IPS-20b (cell line): ENCODE results near the gene XXYLT1.

Source experiments
- H3K27ac ChIP-seq: one replicate; pipeline ENCODE4 v1.5.1; 2013; ENCODE audit warnings: low read length
- H3K27me3 ChIP-seq: 2 replicates; pipeline ENCODE4 v1.6.1; 2013; ENCODE audit warnings: mild to moderate bottlenecking, low read length, inconsistent platforms; ENCODE audit not compliant: insufficient read depth
- H3K36me3 ChIP-seq: 2 replicates; pipeline ENCODE4 v1.6.1; 2013; ENCODE audit warnings: low read depth, mild to moderate bottlenecking, inconsistent platforms, low read length, moderate library complexity; ENCODE audit not compliant: insufficient read depth
- H3K4me1 ChIP-seq: 2 replicates; pipeline ENCODE4 v1.6.1; 2013; ENCODE audit warnings: mild to moderate bottlenecking, control low read depth, inconsistent platforms, low read length, moderate library complexity; ENCODE audit not compliant: insufficient read depth
- H3K4me3 ChIP-seq: 2 replicates; pipeline ENCODE4 v1.5.1; 2013; ENCODE audit warnings: mild to moderate bottlenecking, low read length, inconsistent platforms
- H3K9ac ChIP-seq: 2 replicates; pipeline ENCODE4 v1.6.1; 2013; ENCODE audit warnings: low read depth, mild to moderate bottlenecking, inconsistent platforms, low read length, moderate library complexity
- H3K9me3 ChIP-seq: 2 replicates; pipeline ENCODE4 v1.6.1; 2013; ENCODE audit warnings: mild to moderate bottlenecking, low read depth, low read length, inconsistent platforms; ENCODE audit not compliant: insufficient read depth

The XXYLT1 gene

DNA sequence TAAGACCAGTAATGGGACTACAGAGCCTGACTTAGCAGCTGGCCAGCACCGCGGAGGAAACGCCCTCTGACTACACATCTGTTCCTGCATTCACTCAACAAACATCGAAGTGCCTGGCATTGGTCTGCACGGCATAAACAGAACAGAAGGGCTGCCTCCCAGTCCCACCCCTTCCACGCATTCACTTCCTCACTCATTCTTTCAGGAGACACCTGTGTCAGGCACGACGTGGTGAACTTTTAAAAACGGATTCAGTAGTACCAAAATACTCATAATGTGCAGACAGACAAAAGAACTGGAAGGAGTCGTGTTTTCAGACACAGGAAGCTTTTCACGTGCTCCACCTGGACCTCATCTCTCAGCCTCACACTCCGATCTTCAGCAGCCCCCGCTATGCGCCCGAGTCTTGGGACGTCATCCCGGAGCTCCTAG, 123.3 kb downstream of the XXYLT1 start:
- Histone ChIP-seq H3K36me3 (no peaks in the 10 kb centered on the region), H3K9me3 (no peaks in the 10 kb centered on the region), H3K4me3 (no peak overlapping the region), H3K9ac (no peak overlapping the region; the same call in 1 of the 2 replicates), H3K27me3 (no peaks in the 10 kb centered on the region), H3K4me1 (peaks cover 28% of the 10 kb centered on the region), H3K27ac (no peak overlapping the region)

- no peaks in the 10 kb centered on the region for H3K9me3 ChIP-seq
- H3K27me3 ChIP-seq: no peaks in the 10 kb centered on the region
- no peak overlapping the region for H3K27ac ChIP-seq
- peaks cover 17% of the 10 kb centered on the region; the same call in 1 of the 2 replicates for H3K4me1 ChIP-seq
- no peak overlapping the region for H3K9ac ChIP-seq
- no peak overlapping the region for H3K4me3 ChIP-seq
- H3K36me3 ChIP-seq: no peaks in the 10 kb centered on the region
These were observed 124.8 kb downstream of the XXYLT1 start for GRCh38 chr3:195146131-195146530.

DNA sequence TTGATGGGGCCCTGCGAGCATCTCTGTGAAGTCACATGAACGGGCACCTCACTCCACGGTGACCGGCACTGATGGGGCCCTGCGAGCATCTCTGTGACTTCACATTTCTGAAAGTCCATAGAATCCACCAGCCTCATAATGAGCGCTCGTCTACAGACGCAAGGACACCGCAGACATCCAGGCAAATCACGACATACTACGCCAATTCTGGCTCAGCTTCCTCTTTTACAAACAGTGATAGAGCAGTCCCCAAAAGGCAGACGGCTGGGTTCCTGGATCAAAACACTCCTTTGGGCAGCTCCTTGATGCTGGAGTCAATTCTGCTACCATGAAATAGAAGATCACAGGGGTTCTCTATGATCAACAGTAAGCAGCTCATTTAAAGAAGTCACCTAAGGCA, 125.4 kb downstream of the XXYLT1 start:
- H3K9ac ChIP-seq: no peak overlapping the region
- H3K4me3 ChIP-seq: no peak overlapping the region
- H3K36me3 ChIP-seq: no peaks in the 10 kb centered on the region
- no peaks in the 10 kb centered on the region for H3K27me3 ChIP-seq
- H3K27ac ChIP-seq: no peak overlapping the region
- peaks cover 13% of the 10 kb centered on the region; the same call in 1 of the 2 replicates for H3K4me1 ChIP-seq
- H3K9me3 ChIP-seq: no peaks in the 10 kb centered on the region

GRCh38 chr3:195143221-195143620, 127.7 kb downstream of the XXYLT1 start:
- no peaks in the 10 kb centered on the region for H3K27me3 ChIP-seq
- no peaks in the 10 kb centered on the region for H3K9me3 ChIP-seq
- H3K27ac ChIP-seq: no peak overlapping the region
- no peaks in the 10 kb centered on the region for H3K36me3 ChIP-seq
- no peak overlapping the region for H3K9ac ChIP-seq
- H3K4me1 ChIP-seq: no peaks in the 10 kb centered on the region
- H3K4me3 ChIP-seq: no peak overlapping the region

DNA sequence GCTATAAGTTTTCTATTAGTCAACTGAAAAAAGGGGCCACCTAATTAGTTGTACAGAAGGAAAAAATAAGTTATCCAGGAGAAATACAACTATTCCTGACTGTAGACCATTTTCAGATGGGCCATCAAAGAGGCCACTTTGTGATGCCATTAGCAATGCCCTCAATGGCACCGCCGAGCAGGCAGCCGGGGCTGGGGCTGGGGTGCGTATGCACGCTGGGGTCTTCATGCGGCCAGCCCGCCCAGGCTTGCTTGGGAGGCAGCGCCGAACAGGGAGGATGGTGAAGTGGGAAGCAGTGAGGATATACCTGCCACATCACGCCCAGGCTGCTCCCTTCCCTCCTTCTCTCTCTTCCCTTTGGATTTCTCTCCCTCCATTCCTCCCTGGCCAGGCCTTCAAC, 128.4 kb downstream of the XXYLT1 start:
- no peaks in the 10 kb centered on the region for H3K4me1 ChIP-seq
- H3K27me3 ChIP-seq: no peaks in the 10 kb centered on the region
- no peaks in the 10 kb centered on the region for H3K36me3 ChIP-seq
- no peak overlapping the region for H3K27ac ChIP-seq
- no peak overlapping the region for H3K9ac ChIP-seq
- H3K4me3 ChIP-seq: no peak overlapping the region
- no peaks in the 10 kb centered on the region for H3K9me3 ChIP-seq

- no peaks in the 10 kb centered on the region for H3K27me3 ChIP-seq
- no peak overlapping the region for H3K27ac ChIP-seq
- no peaks in the 10 kb centered on the region for H3K9me3 ChIP-seq
- no peak overlapping the region for H3K4me3 ChIP-seq
- no peaks in the 10 kb centered on the region for H3K4me1 ChIP-seq
- H3K9ac ChIP-seq: no peak overlapping the region
- no peaks in the 10 kb centered on the region; the same call in 1 of the 2 replicates for H3K36me3 ChIP-seq
These were observed 129.9 kb downstream of the XXYLT1 start for GRCh38 chr3:195140816-195141793.

GRCh38 chr3:195140410-195140809, 130.5 kb downstream of the XXYLT1 start:
- Histone ChIP-seq H3K4me3 (no peak overlapping the region), H3K9me3 (no peaks in the 10 kb centered on the region), H3K4me1 (no peaks in the 10 kb centered on the region), H3K9ac (no peak overlapping the region), H3K36me3 (no peaks in the 10 kb centered on the region; the same call in 1 of the 2 replicates), H3K27me3 (no peaks in the 10 kb centered on the region), H3K27ac (no peak overlapping the region)

DNA sequence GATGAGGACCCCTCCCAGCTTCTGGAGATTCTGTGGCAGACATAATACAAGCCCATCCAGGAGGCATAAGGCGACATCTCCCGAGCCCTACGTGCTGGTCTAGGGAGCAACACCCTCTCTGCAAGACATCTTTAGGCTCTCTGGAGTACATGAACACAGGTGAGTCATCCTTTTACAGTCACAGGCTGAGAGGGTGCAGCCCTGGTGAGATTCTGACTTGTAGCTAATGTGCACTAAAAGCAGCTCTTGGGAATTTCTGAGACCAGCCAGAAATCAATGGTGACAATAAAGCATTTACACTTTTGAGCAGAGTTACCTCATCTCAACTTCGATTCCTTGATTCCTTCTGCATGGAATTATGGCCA, 131.1 kb downstream of the XXYLT1 start:
- Histone ChIP-seq H3K36me3 (no peaks in the 10 kb centered on the region; the same call in 1 of the 2 replicates), H3K4me1 (no peaks in the 10 kb centered on the region), H3K9ac (no peak overlapping the region), H3K9me3 (no peaks in the 10 kb centered on the region), H3K27ac (no peak overlapping the region), H3K4me3 (no peak overlapping the region), H3K27me3 (no peaks in the 10 kb centered on the region)

- Histone ChIP-seq H3K36me3 (no peaks in the 10 kb centered on the region; the same call in 1 of the 2 replicates), H3K9ac (no peak overlapping the region), H3K4me3 (no peak overlapping the region), H3K9me3 (no peaks in the 10 kb centered on the region), H3K4me1 (no peaks in the 10 kb centered on the region), H3K27me3 (no peaks in the 10 kb centered on the region), H3K27ac (no peak overlapping the region)
These were observed 131.7 kb downstream of the XXYLT1 start for GRCh38 chr3:195139091-195139875.

DNA sequence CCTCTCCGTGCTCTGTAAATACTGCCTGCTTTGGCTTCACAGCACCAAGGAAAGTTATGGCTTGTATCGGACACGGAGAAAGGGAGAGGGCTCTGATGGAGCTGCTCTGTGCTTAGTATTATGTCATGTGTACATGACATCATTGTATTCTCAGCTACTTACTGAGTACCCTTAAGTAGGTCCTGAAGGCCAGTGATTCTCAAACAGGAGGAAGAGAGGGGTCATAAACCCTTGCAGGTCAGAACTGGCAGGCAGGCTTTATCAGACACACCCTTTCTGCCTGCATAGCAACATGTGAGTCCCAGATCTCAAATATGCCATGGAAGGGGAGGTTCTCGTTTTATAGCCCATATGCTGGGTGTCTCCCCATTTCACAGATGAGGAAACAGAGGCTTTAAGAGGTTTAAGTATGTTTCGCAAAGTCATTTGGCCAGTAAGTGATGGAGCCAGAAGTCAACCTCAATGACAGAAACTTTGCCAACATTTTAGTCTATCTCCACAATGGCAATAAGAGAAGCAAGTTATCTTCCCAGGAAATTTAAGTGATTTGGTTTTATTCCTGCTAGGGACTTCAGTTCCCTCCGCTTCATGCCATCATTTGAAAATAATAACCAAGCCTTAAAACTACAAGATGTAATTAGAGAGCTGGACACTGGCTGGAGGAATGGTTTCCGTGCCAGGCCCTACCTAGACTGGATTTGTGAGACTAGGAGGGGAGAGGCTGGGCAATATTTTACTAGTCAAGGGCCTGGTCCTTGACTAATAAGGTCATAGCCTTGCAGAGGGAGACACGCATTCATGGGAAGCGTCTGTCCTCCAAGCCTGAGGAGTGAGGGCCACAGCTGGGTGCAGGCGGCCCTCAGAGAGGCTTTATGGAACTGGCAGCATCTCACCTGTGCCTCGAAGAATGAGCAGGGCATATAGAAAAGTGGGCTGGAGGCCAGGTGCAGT, 133.0 kb downstream of the XXYLT1 start:
- H3K27ac ChIP-seq: no peak overlapping the region
- H3K9me3 ChIP-seq: no peaks in the 10 kb centered on the region
- no peaks in the 10 kb centered on the region for H3K4me1 ChIP-seq
- no peak overlapping the region for H3K4me3 ChIP-seq
- H3K9ac ChIP-seq: no peak overlapping the region; the same call in 1 of the 2 replicates
- no peaks in the 10 kb centered on the region for H3K27me3 ChIP-seq
- no peaks in the 10 kb centered on the region; the same call in 1 of the 2 replicates for H3K36me3 ChIP-seq

GRCh38 chr3:195135917-195136316, 135.0 kb downstream of the XXYLT1 start:
- Histone ChIP-seq H3K27me3 (no peaks in the 10 kb centered on the region), H3K9me3 (no peaks in the 10 kb centered on the region), H3K4me3 (no peak overlapping the region), H3K9ac (no peak overlapping the region), H3K36me3 (no peaks in the 10 kb centered on the region; the same call in 1 of the 2 replicates), H3K27ac (no peak overlapping the region), H3K4me1 (no peaks in the 10 kb centered on the region)
